GM12892 (cell line): ENCODE data around the gene KLC4.
"Not testable (repeated sequence)": the region's sequence is repeated elsewhere in the genome, so short reads cannot be mapped to it uniquely, and the experiment has no call there.

Experiments
- POLR2A ChIP-seq: IDR thresholded peaks from 2 replicates; pipeline ENCODE4 v1.6.1; 2011; ENCODE audit warnings: low read depth, low read length, control low read depth
- POLR2AphosphoS5 ChIP-seq: IDR thresholded peaks from 2 replicates; pipeline ENCODE4 v1.6.1; 2011; ENCODE audit warnings: low read depth, low read length, control low read depth
- TAF1 ChIP-seq: IDR thresholded peaks from 2 replicates; pipeline ENCODE4 v1.6.1; 2011; ENCODE audit warnings: low read depth, mild to moderate bottlenecking, control low read depth, low read length, borderline replicate concordance

DNA sequence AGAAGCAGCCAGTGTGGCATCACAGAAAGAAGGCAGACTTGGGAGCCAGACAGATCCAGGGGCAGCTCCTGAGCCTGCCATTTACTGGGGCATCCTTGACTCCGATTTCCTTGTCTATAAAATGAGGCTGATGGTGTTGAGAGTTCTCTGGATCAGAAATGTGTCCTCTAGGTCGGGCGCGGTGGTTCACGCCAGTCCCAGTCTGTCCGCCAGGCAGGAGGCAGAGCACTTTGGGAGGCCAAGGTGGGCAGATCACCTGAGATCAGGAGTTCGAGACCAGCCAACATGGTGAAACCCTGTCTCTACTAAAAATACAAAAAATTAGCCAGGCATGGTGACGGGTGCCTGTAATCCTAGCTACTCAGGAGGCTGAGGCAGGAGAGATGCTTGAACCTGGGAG is 58.0 kb downstream of the KLC4 start:
- TF ChIP-seq POLR2AphosphoS5, POLR2A, TAF1: not testable (repeated sequence)
